Endothelial cell of umbilical vein (primary cell): ENCODE results near the gene NIPBL.

Experiments
- EZH2 ChIP-seq: IDR thresholded peaks from 2 replicates; pipeline ENCODE4 v1.6.1; 2012; ENCODE audit warnings: borderline replicate concordance, low read depth, mild to moderate bottlenecking, moderate library complexity, low read length, inconsistent platforms; ENCODE audit not compliant: severe bottlenecking
- FOS ChIP-seq: IDR thresholded peaks from 2 replicates; pipeline ENCODE4 v1.6.1; 2011; ENCODE audit warnings: mild to moderate bottlenecking, low read length, moderate library complexity, borderline replicate concordance; ENCODE audit not compliant: insufficient read depth
- JUN ChIP-seq: IDR thresholded peaks from 2 replicates; pipeline ENCODE4 v1.6.1; 2011; ENCODE audit warnings: borderline replicate concordance, low read depth; ENCODE audit not compliant: insufficient read length, insufficient read depth
- MYC ChIP-seq: IDR thresholded peaks from one replicate; pipeline ENCODE4 v1.6.1; 2011; ENCODE audit warnings: mild to moderate bottlenecking, low read depth, low read length
- POLR2A ChIP-seq: IDR thresholded peaks from 2 replicates; pipeline ENCODE4 v1.6.1; 2012; ENCODE audit warnings: low read depth, mild to moderate bottlenecking, control low read depth, low read length
- POLR2AphosphoS5 ChIP-seq: IDR thresholded peaks from 2 replicates; pipeline ENCODE4 v1.6.1; 2012; ENCODE audit warnings: low read depth, mild to moderate bottlenecking, control low read depth, low read length, moderate library complexity; ENCODE audit not compliant: insufficient read depth
- TF ChIP-seq, protein P1 (sequence below), 2 donors: IDR thresholded peaks; 1 replicate in 1 of 2; 2 replicates in 1 of 2; pipeline ENCODE4 v1.5.1; 2011; ENCODE audit warnings: low read length in 2 of 2, mild to moderate bottlenecking in 2 of 2, moderate library complexity in 2 of 2, control low read depth in 1 of 2, inconsistent platforms in 1 of 2, low read depth in 1 of 2; ENCODE audit not compliant: insufficient read depth in 1 of 2; ENCODE audit errors: extremely low read depth in 1 of 2
- TF ChIP-seq, protein P2 (sequence below): IDR thresholded peaks from 2 replicates; pipeline ENCODE4 v1.6.1; 2011; ENCODE audit not compliant: insufficient read depth, insufficient read length

DNA sequence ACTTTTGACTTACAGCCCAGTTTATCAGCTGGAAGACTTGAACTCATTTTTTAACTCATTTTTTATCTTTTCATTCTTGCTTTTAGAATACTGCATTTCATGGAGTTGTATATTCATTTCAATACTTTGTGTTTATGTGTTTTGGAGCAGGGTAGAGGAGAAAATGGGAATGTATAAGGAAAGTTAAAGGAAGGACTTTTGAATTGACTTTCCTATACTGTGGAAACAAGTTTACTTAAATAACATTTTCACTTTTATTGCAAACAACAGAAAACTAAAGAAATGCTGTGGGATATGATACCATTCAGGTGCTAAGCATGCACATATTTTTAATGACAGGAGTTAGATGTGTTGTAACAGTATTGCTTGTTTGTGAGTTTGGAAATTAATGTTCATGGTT lies 11.7 kb downstream of the NIPBL start:
- TF ChIP-seq, protein P1, sequence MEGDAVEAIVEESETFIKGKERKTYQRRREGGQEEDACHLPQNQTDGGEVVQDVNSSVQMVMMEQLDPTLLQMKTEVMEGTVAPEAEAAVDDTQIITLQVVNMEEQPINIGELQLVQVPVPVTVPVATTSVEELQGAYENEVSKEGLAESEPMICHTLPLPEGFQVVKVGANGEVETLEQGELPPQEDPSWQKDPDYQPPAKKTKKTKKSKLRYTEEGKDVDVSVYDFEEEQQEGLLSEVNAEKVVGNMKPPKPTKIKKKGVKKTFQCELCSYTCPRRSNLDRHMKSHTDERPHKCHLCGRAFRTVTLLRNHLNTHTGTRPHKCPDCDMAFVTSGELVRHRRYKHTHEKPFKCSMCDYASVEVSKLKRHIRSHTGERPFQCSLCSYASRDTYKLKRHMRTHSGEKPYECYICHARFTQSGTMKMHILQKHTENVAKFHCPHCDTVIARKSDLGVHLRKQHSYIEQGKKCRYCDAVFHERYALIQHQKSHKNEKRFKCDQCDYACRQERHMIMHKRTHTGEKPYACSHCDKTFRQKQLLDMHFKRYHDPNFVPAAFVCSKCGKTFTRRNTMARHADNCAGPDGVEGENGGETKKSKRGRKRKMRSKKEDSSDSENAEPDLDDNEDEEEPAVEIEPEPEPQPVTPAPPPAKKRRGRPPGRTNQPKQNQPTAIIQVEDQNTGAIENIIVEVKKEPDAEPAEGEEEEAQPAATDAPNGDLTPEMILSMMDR (IDR thresholded peaks at IDR 0.05; ENCODE audit: extremely low read depth in 1 of 2, insufficient read depth in 1 of 2, low read depth in 1 of 2, low read length in 2 of 2) = no peak
- TF ChIP-seq EZH2 = no peak
- TF ChIP-seq, protein P2, sequence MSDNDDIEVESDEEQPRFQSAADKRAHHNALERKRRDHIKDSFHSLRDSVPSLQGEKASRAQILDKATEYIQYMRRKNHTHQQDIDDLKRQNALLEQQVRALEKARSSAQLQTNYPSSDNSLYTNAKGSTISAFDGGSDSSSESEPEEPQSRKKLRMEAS = no peak
- no peak for TF ChIP-seq POLR2AphosphoS5
- no peak for TF ChIP-seq POLR2A
- no peak for TF ChIP-seq FOS
- TF ChIP-seq MYC = no peak
- TF ChIP-seq JUN = no peak
